ENCODE data around the gene ERCC2.

- TF ChIP-seq EP300 (IDR thresholded peaks at IDR 0.05; ENCODE audit: borderline replicate concordance): no peak
- TF ChIP-seq EGR1 (IDR thresholded peaks at IDR 0.05): no peak
- no peak for TF ChIP-seq REST (IDR thresholded peaks at IDR 0.05; ENCODE audit: low read depth)
These were observed 25.6 kb upstream of the ERCC2 start for GRCh38 chr19:45395821-45396617.
